ENCODE measurements around the gene RHBDD1. TPM values are rescaled to one million over a fixed set of nuclear protein-coding genes. Genes with fewer than 3 reads are reported as not detected.

Gene RHBDD1
- total and polyA plus RNA-seq, 2 donors (not counting 1 experiment from before 2014, with no cell fraction given), result 21.2 to 128 TPM

DNA sequence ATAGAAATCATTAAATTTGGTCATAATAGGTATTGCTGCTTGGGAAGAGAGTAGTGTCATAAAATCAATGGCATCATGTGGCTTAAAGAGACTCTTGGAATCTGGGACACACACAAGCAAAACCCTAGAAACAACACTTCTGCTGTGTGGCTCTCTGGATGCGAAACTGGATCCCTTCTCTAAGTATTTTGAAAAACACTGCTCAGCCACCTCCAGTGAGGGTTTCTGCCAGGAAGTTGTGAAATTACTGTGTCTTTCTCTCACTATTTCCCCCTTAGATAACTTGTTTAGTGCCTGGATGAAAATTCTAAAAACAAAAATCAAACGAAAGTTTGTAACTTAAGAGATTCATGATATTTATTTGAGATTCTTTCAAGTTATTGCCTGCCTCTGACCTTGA, 163.8 kb downstream of the RHBDD1 start:
- WGBS (ENCODE audit: insufficient coverage), result no CpG with 5 or more reads among the region's 2 CpGs
- CTCF ChIA-PET, result no interaction called here
- no peak overlapping the region for H3K4me3 Mint-ChIP-seq

DNA sequence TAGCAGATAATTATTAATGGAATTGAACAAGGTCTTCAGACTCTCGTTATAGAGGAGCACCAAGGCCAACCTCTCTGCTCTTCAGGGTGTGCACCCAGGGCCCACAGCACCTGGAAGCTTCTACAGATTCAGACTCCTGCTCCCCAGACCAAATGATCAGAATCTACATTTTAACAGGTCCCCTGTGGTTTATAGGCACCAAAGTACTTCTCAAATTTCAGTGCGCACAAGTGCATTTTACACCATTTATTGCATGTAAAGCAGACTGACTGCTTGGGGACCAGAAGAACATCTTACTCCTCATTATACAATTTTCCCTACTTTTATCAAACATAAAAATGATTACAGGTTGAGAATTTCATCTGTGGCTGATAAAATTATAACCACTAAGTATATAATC, 164.3 kb downstream of the RHBDD1 start:
- H3K27ac Mint-ChIP-seq, result no peak overlapping the region
- Histone ChIP-seq H3K4me1 (ENCODE audit: control insufficient read depth in 2 of 2, insufficient read depth in 2 of 2, low read length in 2 of 2) (no peaks in the 10 kb centered on the region), H3K27me3 (replicated peaks in 1 of 4; ENCODE audit: control extremely low read depth in 1 of 4, control insufficient read depth in 3 of 4, insufficient read depth in 4 of 4, low read length in 3 of 4) (no peaks in the 10 kb centered on the region), H3K9me3 (ENCODE audit: control extremely low read depth in 1 of 3, control insufficient read depth in 2 of 3, insufficient read depth in 1 of 3, low read length in 2 of 3) (no peaks in the 10 kb centered on the region), H3K36me3 (replicated peaks in 1 of 2; ENCODE audit: control extremely low read depth in 1 of 2, control insufficient read depth in 1 of 2, extremely low read depth in 1 of 2, insufficient read depth in 2 of 2, low read length in 1 of 2) (peaks cover 0 to 40% of the 10 kb centered on the region in 2 experiments), H3K4me2 (replicated peaks; ENCODE audit: low read depth, low read length, poor library complexity, severe bottlenecking) (no peak overlapping the region), H3K9ac (ENCODE audit: low read length) (no peak overlapping the region), H2AFZ (ENCODE audit: insufficient read depth, low read depth, low read length, poor library complexity, severe bottlenecking) (no peak overlapping the region), H3K4me3 (ENCODE audit: control extremely low read depth in 1 of 5, extremely low read depth in 1 of 5, insufficient read depth in 1 of 5, low read depth in 2 of 5, low read length in 4 of 5) (no peak overlapping the region), H3K27ac (ENCODE audit: low read length in 2 of 2) (no peak overlapping the region), H4K20me1 (ENCODE audit: control insufficient read depth, insufficient read depth, low read length, poor library complexity, severe bottlenecking) (no peaks in the 10 kb centered on the region), H3K79me2 (ENCODE audit: control insufficient read depth, insufficient read depth, low read length) (no peaks in the 10 kb centered on the region)
- intact Hi-C loops (cut with micrococcal nuclease), result no loop called here
- no peaks in the 10 kb centered on the region for H3K27me3 Mint-ChIP-seq
- no peak for ATAC-seq (ENCODE audit: low read depth)
- DNase-seq, result no peak
- no peak for TF ChIP-seq CTCF (IDR thresholded peaks at IDR 0.05)
- TF ChIP-seq EZH2 (IDR thresholded peaks at IDR 0.05; ENCODE audit: borderline replicate concordance, insufficient read depth, low read depth, low read length, poor library complexity, severe bottlenecking), result no peak
- ChIA-PET CTCF (no interaction called here), POLR2A (no interaction called here)
- H3K4me1 Mint-ChIP-seq, result no peaks in the 10 kb centered on the region
- H3K9me3 Mint-ChIP-seq (ENCODE audit: insufficient read depth), result no peaks in the 10 kb centered on the region
- WGBS (ENCODE audit: insufficient coverage), result 100% methylated on average over 1 of the region's 2 CpGs
- H3K4me3 Mint-ChIP-seq, result no peak overlapping the region

More for the DNA sequence above, 163.8 kb downstream of the RHBDD1 start:
- no peak overlapping the region for H3K4me3 ChIP-seq (ENCODE audit: control extremely low read depth in 1 of 5, extremely low read depth in 1 of 5, insufficient read depth in 1 of 5, low read depth in 2 of 5, low read length in 4 of 5)
- Mint-ChIP-seq H3K4me1 (no peaks in the 10 kb centered on the region), H3K9me3 (ENCODE audit: insufficient read depth) (no peaks in the 10 kb centered on the region), H3K27ac (no peak overlapping the region), H3K27me3 (no peaks in the 10 kb centered on the region)
- H3K27me3 ChIP-seq (replicated peaks in 1 of 4; ENCODE audit: control extremely low read depth in 1 of 4, control insufficient read depth in 3 of 4, insufficient read depth in 4 of 4, low read length in 3 of 4), result no peaks in the 10 kb centered on the region
- H3K79me2 ChIP-seq (ENCODE audit: control insufficient read depth, insufficient read depth, low read length), result no peaks in the 10 kb centered on the region
- TF ChIP-seq CTCF (IDR thresholded peaks at IDR 0.05), result no peak
- no peak for TF ChIP-seq EZH2 (IDR thresholded peaks at IDR 0.05; ENCODE audit: borderline replicate concordance, insufficient read depth, low read depth, low read length, poor library complexity, severe bottlenecking)
- H3K27ac ChIP-seq (ENCODE audit: low read length in 2 of 2), result no peak overlapping the region
- H4K20me1 ChIP-seq (ENCODE audit: control insufficient read depth, insufficient read depth, low read length, poor library complexity, severe bottlenecking), result no peaks in the 10 kb centered on the region
- ATAC-seq (ENCODE audit: low read depth) (no peak), DNase-seq (no peak)
- no peaks in the 10 kb centered on the region for H3K9me3 ChIP-seq (ENCODE audit: control extremely low read depth in 1 of 3, control insufficient read depth in 2 of 3, insufficient read depth in 1 of 3, low read length in 2 of 3)
- POLR2A ChIA-PET, result no interaction called here
- intact Hi-C loops (cut with micrococcal nuclease), result no loop called here
- peaks cover 0 to 44% of the 10 kb centered on the region in 2 experiments for H3K36me3 ChIP-seq (replicated peaks in 1 of 2; ENCODE audit: control extremely low read depth in 1 of 2, control insufficient read depth in 1 of 2, extremely low read depth in 1 of 2, insufficient read depth in 2 of 2, low read length in 1 of 2)
- H3K9ac ChIP-seq (ENCODE audit: low read length), result no peak overlapping the region
- H3K4me1 ChIP-seq (ENCODE audit: control insufficient read depth in 2 of 2, insufficient read depth in 2 of 2, low read length in 2 of 2), result no peaks in the 10 kb centered on the region
- H3K4me2 ChIP-seq (replicated peaks; ENCODE audit: low read depth, low read length, poor library complexity, severe bottlenecking), result no peak overlapping the region
- H2AFZ ChIP-seq (ENCODE audit: insufficient read depth, low read depth, low read length, poor library complexity, severe bottlenecking), result no peak overlapping the region
